ENCODE data around the gene MZF1. TPM values are rescaled to one million over a fixed set of nuclear protein-coding genes. Genes with fewer than 3 reads are reported as not detected.
A peak's percentile ranks its signal among the peaks of the same experiment; 100 is the strongest.

Gene MZF1
- total RNA-seq, 1 experiment from 2014 or later: 50.7 TPM

GRCh38 chr19:58557221-58558065 is 15.7 kb downstream of the MZF1 start:
- H3K27me3 Mint-ChIP-seq (ENCODE audit: insufficient read depth, unreplicated experiment): no peaks in the 10 kb centered on the region
- peaks cover 77% of the 10 kb centered on the region for H3K36me3 Mint-ChIP-seq (ENCODE audit: insufficient read depth, unreplicated experiment)
- H3K4me1 Mint-ChIP-seq (ENCODE audit: insufficient read depth, unreplicated experiment): peaks cover 40% of the 10 kb centered on the region
- ChIA-PET CTCF (interaction anchor here (0.6 to 1.1 kb wide), 2 partner anchors 9 to 43 kb away, joined by 3 to 5 read pairs; no protein-coding TSS in a partner anchor), POLR2A (interaction anchor here (0.8 to 7.2 kb wide), 10 partner anchors 8 to 196 kb away, joined by 3 to 77 read pairs (median 4); partner anchors contain the start of genes TRIM28 and ZBTB45)
- H3K27ac Mint-ChIP-seq (ENCODE audit: low read depth, unreplicated experiment): peak overlapping the region; percentile 99
- H3K9me3 Mint-ChIP-seq (ENCODE audit: unreplicated experiment): no peaks in the 10 kb centered on the region
- intact Hi-C loops (cut with micrococcal nuclease): loop anchor here (2.0 kb wide), 1 partner anchor 15 kb away; the partner anchor contains the start of gene MZF1
- no peak for TF ChIP-seq CTCF (IDR thresholded peaks at IDR 0.05; ENCODE audit: unreplicated experiment)
- DNase-seq (ENCODE audit: unreplicated experiment): no peak
- no TSS peak for BruUV-seq (replicated peaks)
- peak overlapping the region; percentile 98 for H3K4me3 Mint-ChIP-seq (ENCODE audit: unreplicated experiment)

GRCh38 chr19:58556622-58557220 is 16.4 kb downstream of the MZF1 start:
- Mint-ChIP-seq H3K36me3 (ENCODE audit: insufficient read depth, unreplicated experiment) (peaks cover 77% of the 10 kb centered on the region), H3K9me3 (ENCODE audit: unreplicated experiment) (no peaks in the 10 kb centered on the region), H3K27me3 (ENCODE audit: insufficient read depth, unreplicated experiment) (no peaks in the 10 kb centered on the region), H3K4me1 (ENCODE audit: insufficient read depth, unreplicated experiment) (peaks cover 41% of the 10 kb centered on the region), H3K27ac (ENCODE audit: low read depth, unreplicated experiment) (peak overlapping the region; percentile 99), H3K4me3 (ENCODE audit: unreplicated experiment) (peak overlapping the region; percentile 98)
- ChIA-PET POLR2A (interaction anchor here (0.9 to 6.4 kb wide), 7 partner anchors 9 to 195 kb away, joined by 3 to 44 read pairs (median 4); partner anchors contain the start of genes TRIM28 and ZBTB45), CTCF (interaction anchor here (1.1 kb wide), 1 partner anchor 42 kb away, joined by 3 read pairs; no protein-coding TSS in a partner anchor)
- intact Hi-C loops (cut with micrococcal nuclease): no loop called here
- no peak for TF ChIP-seq CTCF (IDR thresholded peaks at IDR 0.05; ENCODE audit: unreplicated experiment)
- DNase-seq (ENCODE audit: unreplicated experiment): no peak
- no TSS peak for BruUV-seq (replicated peaks)

GRCh38 chr19:58555920-58556621 is 17.1 kb downstream of the MZF1 start:
- DNase-seq (ENCODE audit: unreplicated experiment): no peak
- Mint-ChIP-seq H3K9me3 (ENCODE audit: unreplicated experiment) (no peaks in the 10 kb centered on the region), H3K36me3 (ENCODE audit: insufficient read depth, unreplicated experiment) (peaks cover 80% of the 10 kb centered on the region), H3K27me3 (ENCODE audit: insufficient read depth, unreplicated experiment) (no peaks in the 10 kb centered on the region), H3K4me3 (ENCODE audit: unreplicated experiment) (peak overlapping the region; percentile 98), H3K4me1 (ENCODE audit: insufficient read depth, unreplicated experiment) (peaks cover 41% of the 10 kb centered on the region), H3K27ac (ENCODE audit: low read depth, unreplicated experiment) (peak overlapping the region; percentile 99)
- ChIA-PET CTCF (interaction anchor here (0.7 to 3.0 kb wide), 3 partner anchors 12 to 37 kb away, joined by 3 to 43 read pairs (median 4); partner anchors contain the start of genes TRIM28 and ZBTB45), POLR2A (interaction anchor here (1.4 to 5.4 kb wide), 4 partner anchors 11 to 36 kb away, joined by 9 to 166 read pairs (median 68); partner anchors contain the start of genes MZF1, TRIM28 and ZBTB45)
- TSS peak; percentile 14 for BruUV-seq (replicated peaks)
- intact Hi-C loops (cut with micrococcal nuclease): loop anchor here (2.0 kb wide), 1 partner anchor 37 kb away; the partner anchor contains the start of gene ZBTB45
- no peak for TF ChIP-seq CTCF (IDR thresholded peaks at IDR 0.05; ENCODE audit: unreplicated experiment)

Data from MCF 10A (cell line).